Inflammatory macrophage (primary cell): ENCODE data around the gene GNAZ.

Source experiments
- DNase-seq, 2 donors: peaks; one replicate each; pipeline ENCODE4 v3.0.0-alpha.2; 2020 to 2022

Gene GNAZ

GRCh38 chr22:23094695-23095681 lies 24.7 kb downstream of the GNAZ start:
- no peak for DNase-seq

GRCh38 chr22:23095733-23096342 lies 25.5 kb downstream of the GNAZ start:
- no peak for DNase-seq

GRCh38 chr22:23097412-23098229 lies 27.3 kb downstream of the GNAZ start:
- DNase-seq: no peak

DNA sequence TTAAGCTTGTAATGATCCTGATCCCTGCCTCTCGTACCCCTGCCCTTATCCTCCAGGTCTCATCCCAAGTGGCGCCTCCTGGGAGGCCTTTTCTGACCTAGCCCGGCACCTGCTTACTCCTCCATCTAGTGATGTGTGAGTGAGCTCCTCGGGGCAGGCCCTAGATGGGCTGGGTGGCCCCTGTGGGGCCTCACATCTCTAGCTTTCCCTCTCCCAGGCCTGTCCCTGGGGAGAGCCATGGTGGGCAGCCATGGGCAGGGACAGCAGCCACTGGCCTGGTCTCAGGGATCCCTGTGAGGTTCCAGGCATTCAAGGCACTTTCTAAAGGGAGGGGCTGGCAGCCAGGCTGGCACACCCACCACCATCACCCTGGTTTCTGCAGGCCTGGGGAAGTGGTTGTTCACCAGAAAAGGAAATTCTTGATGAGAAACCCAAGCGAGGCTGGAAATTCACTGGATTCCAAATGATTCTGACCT lies 27.9 kb downstream of the GNAZ start:
- DNase-seq: no peak

GRCh38 chr22:23098718-23099530 lies 28.6 kb downstream of the GNAZ start:
- DNase-seq: no peak

DNA sequence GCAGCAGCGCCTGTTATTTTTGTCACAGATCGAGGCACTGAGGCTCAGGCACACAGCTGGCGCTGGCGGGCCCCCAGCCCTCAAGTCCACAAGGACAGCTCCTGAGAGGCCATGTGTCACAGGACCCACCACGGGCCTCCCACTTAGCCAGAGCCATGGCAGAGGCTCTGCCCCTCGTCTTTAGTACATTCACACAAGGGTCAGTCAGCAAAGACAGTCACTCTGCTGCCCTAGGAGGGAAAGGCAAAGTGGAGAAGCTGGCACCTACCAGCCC lies 29.1 kb downstream of the GNAZ start:
- DNase-seq: no peak

GRCh38 chr22:23100124-23100801 lies 29.9 kb downstream of the GNAZ start:
- no peak for DNase-seq

DNA sequence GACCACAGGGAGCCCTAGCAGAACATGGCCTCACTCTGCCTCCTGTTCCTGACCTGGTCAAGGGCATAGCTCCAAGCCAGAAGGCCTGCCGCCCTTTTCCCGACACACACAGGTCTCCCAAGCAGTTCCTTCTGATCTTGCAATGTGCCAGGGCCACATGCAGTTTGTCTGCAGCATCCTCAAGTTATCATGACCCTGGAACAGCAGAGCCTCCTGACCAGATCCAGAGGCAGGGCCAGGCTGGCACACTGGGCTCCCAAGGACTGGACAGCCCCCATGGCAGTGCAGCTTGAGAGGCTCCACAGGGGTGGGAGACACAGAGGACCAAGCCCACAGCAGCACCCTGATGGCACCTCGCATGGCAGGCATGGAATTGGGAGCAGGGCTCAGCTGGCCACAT lies 31.2 kb downstream of the GNAZ start:
- no peak for DNase-seq

GRCh38 chr22:23102002-23102655 lies 31.8 kb downstream of the GNAZ start:
- DNase-seq: no peak

DNA sequence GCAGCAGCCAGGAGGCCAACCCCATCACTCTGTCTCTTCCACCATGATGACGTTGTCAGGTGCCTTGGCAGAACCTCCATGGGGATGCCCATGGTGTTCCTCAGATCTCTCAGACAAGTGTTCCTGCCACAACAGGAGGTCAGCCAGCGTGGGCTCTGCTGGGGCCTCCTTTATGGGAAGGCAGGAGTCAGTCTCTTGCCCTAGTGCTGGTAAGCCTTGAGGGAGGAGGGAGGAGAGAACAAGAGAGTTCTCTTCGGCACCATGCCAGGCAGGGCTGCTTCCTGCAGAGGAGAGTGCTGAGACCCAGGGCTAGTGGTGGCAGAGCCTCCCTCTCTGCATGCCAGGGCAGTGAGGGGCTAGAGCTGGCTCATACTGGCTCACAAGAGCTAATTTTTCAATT lies 32.5 kb downstream of the GNAZ start:
- no peak for DNase-seq

GRCh38 chr22:23103199-23103954 lies 33.1 kb downstream of the GNAZ start:
- no peak for DNase-seq

DNA sequence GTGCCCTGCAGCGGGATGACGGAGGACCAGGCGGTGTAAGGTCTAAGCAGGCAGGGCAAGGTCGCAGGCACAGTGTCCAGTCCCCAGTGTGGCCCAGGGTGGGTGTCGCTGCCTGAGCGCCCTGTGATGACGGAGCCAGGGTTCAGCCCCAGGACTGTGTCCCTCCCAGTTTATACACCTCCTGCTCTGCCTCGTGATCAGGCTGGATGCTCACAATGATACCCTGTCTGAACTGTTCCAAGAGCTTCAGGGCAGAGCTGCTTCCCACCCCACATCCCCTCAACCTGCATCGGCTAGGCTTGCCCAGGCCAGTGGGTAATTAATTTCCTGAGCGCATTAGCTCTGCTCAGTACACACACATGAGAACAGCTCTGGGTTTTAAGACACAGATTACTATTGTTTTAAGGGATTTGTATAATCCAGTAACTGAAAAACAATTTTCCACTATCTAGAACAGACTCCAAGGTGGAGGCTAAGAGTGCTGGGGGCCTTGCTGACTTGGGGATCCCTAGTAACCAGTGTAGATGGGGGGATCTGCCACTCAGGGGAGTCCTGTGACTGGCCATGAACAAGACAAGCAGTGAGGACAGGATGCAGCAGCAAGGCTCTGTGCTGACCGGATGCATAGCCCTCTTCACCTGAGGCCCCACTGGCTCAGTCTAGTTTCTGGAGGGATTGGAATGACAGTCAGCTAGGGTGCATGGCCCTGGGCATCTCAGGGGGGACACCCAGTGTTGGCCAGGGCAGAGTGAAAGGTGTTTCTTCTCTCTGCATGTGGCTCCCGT lies 34.1 kb downstream of the GNAZ start:
- no peak for DNase-seq

DNA sequence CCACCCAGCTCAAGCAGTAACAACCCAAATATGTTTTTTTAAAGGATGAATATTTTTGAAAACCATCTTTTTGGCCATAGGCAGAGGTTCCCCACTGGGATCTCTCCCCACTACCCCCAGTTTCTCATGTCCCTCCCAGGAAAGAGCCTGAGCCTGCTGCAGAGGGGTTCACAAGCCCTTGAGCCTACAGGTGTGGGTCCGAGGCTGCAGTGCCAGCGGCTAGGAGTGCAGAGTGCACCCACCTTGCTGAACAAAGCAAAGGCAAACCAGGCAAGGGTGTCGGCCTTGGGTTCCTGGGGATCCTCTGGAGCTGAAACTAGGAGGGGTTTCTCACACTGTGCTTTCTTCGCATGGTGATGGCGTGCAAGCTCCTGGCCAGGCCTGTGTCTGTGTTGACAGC lies 35.0 kb downstream of the GNAZ start:
- DNase-seq: no peak

DNA sequence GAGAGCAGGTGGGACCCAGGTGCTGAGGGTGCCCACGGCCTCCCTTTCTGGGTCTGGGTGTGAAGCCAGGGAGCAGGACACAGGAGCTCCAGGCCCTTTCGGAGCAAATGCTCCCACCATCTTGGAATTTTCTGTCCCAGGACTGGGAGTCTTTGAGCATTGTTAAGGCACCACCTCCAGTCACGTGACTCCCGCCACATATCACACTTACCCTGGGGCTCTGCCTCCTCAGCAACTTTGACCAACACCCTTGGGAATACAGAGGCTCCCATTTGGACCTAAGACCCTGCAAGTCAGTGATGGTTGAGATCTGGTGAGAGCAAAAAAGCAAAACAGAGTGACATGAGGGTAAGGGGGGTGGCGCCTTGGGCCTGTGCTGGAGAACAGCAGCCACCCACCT lies 35.6 kb downstream of the GNAZ start:
- no peak for DNase-seq

- no peak for DNase-seq
Measured at GRCh38 chr22:23106344-23106743, 36.0 kb downstream of the GNAZ start.

GRCh38 chr22:23106906-23107367 lies 36.6 kb downstream of the GNAZ start:
- no peak for DNase-seq

- no peak for DNase-seq
Measured at GRCh38 chr22:23107487-23108248, 37.3 kb downstream of the GNAZ start.

DNA sequence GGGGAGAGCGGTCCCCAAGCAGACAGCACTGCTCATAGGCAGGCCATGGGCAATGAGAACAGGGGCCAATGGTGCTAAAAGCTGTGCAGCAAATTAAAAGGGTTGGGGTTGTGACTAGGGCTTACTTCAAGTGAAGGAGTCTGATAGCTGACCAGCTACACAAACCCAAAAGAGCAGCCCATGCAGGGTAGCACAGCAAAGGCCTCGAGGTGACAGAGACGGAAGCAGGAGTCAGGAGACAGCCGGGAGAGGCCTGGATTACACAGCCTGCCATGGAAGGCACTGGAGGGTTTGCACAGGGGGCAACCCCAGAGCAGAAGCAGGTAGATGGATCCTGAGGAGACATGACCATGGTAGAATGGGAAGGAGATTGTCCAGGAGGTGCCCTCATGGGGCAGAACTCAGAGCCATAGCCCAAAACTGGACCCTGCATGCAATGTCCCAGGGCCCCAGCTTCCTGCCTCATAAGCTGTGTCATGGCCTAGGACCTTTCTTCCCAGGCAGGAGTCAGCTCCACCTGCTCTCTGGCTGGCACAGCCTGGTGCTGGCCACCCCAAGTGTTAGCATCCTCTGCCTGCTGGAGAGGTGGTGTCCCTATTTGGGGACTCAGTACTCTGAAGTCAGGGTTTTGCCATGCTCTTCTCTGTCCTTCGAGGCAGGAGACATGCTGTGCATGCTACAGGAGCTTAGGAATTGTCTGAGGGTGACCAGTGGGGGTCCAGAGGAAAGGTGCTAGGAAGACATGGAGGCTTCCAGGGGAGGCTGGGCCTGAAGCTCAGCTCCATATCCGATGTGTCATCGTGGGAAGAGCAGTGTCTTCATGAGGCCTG lies 38.1 kb downstream of the GNAZ start:
- no peak for DNase-seq
